Left kidney (tissue), 8 donors: ENCODE data around the gene LECT2. TPM values are rescaled to one million over a fixed set of nuclear protein-coding genes. Genes with fewer than 3 reads are reported as not detected.

Source experiments
- DNase-seq: peaks from one replicate; pipeline ENCODE4 v3.0.0-alpha.2; 2013
- long read RNA-seq, 8 donors: transcript quantifications; one replicate each; lab custom pipeline, GENCODE V29; 2026
- polyA plus RNA-seq: library from polyadenylated mRNA; unstranded; fragments of 120-200 nt; gene quantifications from one replicate; pipeline ENCODE4 v1.2.1, GENCODE V29; 2013; ENCODE audit not compliant: insufficient read length

The LECT2 gene
- 5.2 TPM for polyA plus RNA-seq
- long read RNA-seq, donor 1, result 0 reads
- long read RNA-seq, donor 2, result 0 reads
- long read RNA-seq, donor 3, result 0 reads
- long read RNA-seq, donor 4, result 0 reads
- long read RNA-seq, donor 5, result 0 reads
- long read RNA-seq, donor 6, result 0 reads
- long read RNA-seq, donor 7, result 0 reads
- long read RNA-seq, donor 8, result 0 reads

GRCh38 chr5:135954899-135955298, at the start of gene LECT2:
LECT2 (minus strand) TSS chr5:135954983; CDS start chr5:135954833, 150 bp downstream.
- DNase-seq, result no peak

GRCh38 chr5:136004436-136004835, 49.7 kb upstream of the LECT2 start:
- no peak for DNase-seq

GRCh38 chr5:136001466-136001981, 46.7 kb upstream of the LECT2 start:
- no peak for DNase-seq

DNA sequence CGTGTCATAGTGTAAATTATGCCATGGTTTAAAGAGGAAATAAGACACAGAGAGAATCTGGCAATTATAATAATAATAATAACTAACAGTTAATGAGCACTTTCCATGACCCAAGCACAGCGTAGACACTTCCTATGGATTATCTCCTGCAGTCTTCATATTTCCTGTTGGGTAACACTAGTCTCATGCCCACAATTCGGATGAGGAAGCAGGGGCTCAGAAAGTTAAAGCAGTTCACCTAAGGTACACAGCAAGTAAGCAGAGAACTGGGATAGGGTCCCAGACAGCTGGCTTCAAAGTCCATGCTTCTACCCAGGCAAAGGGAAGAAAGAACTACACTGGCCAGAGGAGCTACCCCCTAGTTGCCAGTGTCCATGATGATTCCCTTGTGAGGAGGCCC, 46.1 kb upstream of the LECT2 start:
- DNase-seq, result no peak

GRCh38 chr5:136000147-136000546, 45.4 kb upstream of the LECT2 start:
- no peak for DNase-seq

DNA sequence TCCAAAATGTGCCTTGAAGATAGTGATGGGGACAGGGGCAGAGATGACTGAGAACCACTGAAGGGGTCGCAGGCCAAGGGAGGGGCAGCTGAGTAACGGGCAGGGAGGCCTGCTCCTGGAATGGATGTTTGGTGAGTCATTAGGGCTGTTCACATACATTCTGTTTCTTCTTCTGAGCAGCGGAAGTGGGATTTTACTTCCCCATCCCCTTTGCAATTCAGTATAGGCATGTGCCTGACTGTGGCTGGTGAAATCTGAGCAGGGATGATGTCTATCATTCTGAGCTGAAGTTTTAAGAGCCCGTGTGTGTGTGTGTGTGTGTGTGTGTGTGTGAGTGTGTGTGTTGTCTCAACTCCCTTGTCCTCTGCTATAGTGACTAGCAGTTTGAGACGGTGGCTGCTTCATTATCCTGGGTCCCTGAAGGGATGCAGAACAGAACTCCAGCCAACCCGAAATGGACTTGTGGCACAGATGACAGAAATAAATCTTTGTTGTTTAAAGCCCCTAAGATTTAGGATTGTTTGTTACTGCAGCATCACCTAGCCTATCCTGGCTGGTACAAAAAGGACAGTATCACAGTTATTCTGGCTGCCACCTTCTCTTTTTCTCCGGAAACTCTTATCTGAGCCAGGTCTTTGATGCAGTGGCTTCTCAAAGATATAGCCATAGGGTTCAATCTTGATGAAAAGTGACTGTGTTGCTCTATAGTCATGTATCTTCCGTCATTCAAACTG, 44.8 kb upstream of the LECT2 start:
- DNase-seq, result no peak

GRCh38 chr5:135998889-135999288, 44.1 kb upstream of the LECT2 start:
- no peak for DNase-seq

- no peak for DNase-seq
Observed at GRCh38 chr5:135997673-135998335, 43.0 kb upstream of the LECT2 start.

GRCh38 chr5:135996611-135997010, 41.8 kb upstream of the LECT2 start:
- no peak for DNase-seq

DNA sequence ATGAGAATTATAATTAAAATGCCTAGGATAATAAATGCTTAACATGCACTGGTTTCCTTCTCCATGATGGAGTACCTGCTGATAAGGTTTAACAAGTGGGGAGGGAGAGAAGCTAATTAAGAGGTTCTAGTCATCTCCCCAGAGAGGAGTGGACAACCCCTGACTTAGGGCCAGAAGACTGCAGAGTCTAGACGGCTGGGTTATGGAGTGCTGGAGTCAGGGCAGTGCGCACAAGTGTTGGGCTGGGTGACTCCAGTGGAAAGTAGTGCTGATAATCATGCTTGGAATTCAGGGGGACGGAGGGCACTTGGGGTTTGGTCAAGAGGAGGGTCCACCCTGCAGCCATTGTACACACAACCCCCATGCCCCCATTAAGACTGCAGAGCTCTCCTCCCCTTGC, 41.2 kb upstream of the LECT2 start:
- DNase-seq, result no peak

- DNase-seq, result no peak
Observed at GRCh38 chr5:135993880-135994636, 39.3 kb upstream of the LECT2 start.

DNA sequence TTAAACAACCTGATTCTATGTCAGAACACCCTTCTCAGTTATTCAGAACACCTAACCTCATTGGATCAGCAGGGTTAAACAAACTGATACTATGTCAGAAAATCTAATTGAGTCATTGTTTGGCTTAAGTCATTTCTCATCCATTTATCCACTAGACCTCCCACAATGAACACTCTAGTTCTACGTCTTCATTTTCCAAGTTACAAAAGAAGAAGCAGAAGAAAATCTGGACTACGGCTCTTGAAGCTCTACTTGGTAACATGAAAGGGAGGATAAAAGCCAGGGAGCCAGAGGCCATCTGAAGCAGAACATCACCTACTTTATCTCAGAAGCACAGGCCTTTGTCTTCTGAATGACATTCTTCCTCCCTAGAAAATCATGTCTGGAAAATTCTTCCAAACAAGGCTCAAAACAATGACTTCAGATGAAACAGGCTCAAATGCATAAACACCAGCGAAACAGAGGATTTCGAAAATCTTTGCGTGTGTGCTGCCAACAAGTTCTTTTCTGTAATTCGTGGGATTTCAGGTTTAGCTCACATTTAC, 38.6 kb upstream of the LECT2 start:
- no peak for DNase-seq

DNA sequence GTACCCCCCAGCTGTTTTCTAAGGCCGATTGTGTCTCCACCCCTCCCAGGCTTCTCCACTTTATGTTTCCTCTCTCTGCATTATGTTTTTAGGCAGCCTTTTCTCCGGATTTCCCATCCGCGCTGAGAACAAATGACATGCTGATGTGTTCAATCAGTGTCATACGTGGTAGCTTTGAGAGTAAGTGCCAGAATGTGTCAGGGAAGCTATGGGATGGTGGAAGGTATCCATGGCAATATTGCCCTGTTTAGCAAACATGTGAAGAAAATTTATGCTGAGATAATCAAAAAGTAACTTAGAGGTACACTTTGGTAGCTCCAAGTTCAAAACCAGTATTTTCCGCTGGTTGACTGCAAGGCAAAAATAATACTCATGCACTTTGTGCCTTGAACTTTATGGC, 36.6 kb upstream of the LECT2 start:
- no peak for DNase-seq

DNA sequence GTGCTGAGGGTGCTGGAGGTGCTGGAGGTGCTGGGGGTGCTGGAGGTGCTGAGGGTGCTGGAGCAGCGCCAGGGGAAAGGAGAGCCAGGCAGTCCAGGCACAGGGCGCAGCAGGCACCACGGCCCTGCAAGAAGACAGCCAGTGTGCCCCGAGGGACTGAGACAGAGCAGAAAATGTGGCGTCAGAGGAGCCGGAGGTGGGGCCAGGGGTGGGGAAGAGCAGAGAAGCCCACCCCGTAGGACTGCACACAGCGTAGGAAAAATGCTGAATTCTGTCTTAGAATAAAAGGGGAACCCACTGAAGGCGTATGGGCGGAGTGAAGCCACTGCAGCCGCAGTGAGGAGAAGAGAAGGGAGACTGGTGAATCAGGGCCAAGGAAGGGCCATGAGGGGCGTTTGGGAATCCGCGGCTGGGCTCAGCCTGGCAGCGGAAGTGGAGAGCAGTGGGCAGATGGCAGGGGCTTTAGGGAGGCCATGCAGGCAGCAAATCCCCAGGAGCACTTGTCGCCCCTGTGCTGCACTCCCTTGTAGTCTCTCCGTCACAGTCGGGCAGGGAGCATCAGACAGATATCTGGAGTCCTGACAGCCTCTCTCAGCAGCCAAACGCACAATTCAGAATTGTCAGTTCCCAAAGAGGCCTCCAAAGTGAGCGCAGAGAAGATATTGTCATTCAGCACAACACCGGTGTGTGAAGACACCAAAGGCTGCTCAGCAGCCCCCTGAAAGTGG, 35.9 kb upstream of the LECT2 start:
- no peak for DNase-seq

GRCh38 chr5:135989686-135990085, 34.9 kb upstream of the LECT2 start:
- DNase-seq, result no peak

- DNase-seq, result no peak
Observed at GRCh38 chr5:135988546-135988945, 33.8 kb upstream of the LECT2 start.

- DNase-seq, result no peak
Observed at GRCh38 chr5:135986891-135987401, 32.2 kb upstream of the LECT2 start.

- no peak for DNase-seq
Observed at GRCh38 chr5:135986401-135986800, 31.6 kb upstream of the LECT2 start.

DNA sequence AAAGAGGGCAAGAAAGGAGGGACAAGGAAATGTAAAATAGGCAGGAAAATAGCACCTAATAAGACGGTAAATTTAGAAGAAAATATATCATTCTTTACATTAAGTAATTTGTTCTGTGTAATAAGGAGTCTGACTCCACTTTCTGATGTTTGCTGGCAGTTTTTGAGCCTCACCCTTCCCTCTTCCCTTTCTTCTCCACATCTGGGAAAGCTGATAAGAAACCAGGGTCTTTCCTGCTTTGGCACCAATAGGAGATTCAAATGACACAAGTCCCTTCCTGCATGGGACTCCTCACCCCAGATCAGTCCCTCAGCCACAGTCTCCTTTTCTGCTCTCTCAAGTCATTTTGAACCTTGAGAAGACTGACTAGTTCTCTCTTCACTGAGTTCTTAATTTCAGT, 31.2 kb upstream of the LECT2 start:
- DNase-seq, result no peak

GRCh38 chr5:135980620-135981019, 25.8 kb upstream of the LECT2 start:
- no peak for DNase-seq

DNA sequence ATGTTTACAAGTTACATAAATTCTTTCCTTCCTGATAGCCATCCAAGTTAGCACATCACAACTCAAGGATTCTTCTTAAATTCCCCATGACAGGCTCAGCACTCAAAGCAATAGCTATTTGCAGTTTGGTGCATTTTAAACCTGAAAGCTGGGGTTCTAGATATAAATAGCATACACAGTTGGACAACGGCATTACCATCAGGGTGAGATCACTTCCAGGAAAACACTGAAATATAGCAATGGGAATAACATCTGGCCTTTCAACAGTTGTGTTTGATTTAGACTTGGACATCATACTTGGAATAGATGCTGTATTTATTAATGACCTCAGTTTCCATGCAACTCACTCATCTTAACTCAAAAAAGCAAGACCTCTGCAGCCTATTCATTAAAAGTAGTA, 24.7 kb upstream of the LECT2 start:
- DNase-seq, result no peak
